ENCODE results near the gene CYP19A1. TPM values are rescaled to one million over a fixed set of nuclear protein-coding genes. Genes with fewer than 3 reads are reported as not detected.

CYP19A1 gene
- total RNA-seq, 1 experiment from 2014 or later = 0.94 TPM

- ChIA-PET POLR2A (ENCODE audit: unreplicated experiment) (no interaction called here), CTCF (interaction anchor here (0.6 kb wide), 1 partner anchor 143 kb away, joined by 3 read pairs; no protein-coding TSS in a partner anchor)
- intact Hi-C loops (cut with micrococcal nuclease; ENCODE audit: unreplicated experiment) = no loop called here
- Histone ChIP-seq H3K27ac (no peak overlapping the region), H3K36me3 (ENCODE audit: low read depth) (no peaks in the 10 kb centered on the region), H3K9me2 (ENCODE audit: insufficient read depth) (no peaks in the 10 kb centered on the region), H3K27me3 (ENCODE audit: insufficient read depth, low read depth) (peaks cover 22% of the 10 kb centered on the region), H2AFZ (no peak overlapping the region), H4K20me1 (ENCODE audit: insufficient read depth) (no peaks in the 10 kb centered on the region), H3K4me2 (no peak overlapping the region), H3K4me1 (replicated peaks; ENCODE audit: insufficient read depth) (no peaks in the 10 kb centered on the region), H3F3A (ENCODE audit: insufficient read depth, low read depth) (no peaks in the 10 kb centered on the region), H3K9me3 (ENCODE audit: insufficient read depth, low read depth) (no peaks in the 10 kb centered on the region), H3K4me3 (no peak overlapping the region), H3K79me2 (ENCODE audit: low read depth) (no peaks in the 10 kb centered on the region)
- BruUV-seq (replicated peaks) = no TSS peak
- TF ChIP-seq CTCF (conservative IDR thresholded peaks at IDR 0.05) = no peak
- TF ChIP-seq EZH2 (IDR thresholded peaks at IDR 0.05; ENCODE audit: low read depth) = no peak
- DNase-seq = no peak
These were observed 155.3 kb downstream of the CYP19A1 start for GRCh38 chr15:51183076-51183475.

- Histone ChIP-seq H3K27ac (no peak overlapping the region), H4K20me1 (ENCODE audit: insufficient read depth) (no peaks in the 10 kb centered on the region), H2AFZ (no peak overlapping the region), H3K4me1 (replicated peaks; ENCODE audit: insufficient read depth) (no peaks in the 10 kb centered on the region), H3K27me3 (ENCODE audit: insufficient read depth, low read depth) (peaks cover 22% of the 10 kb centered on the region), H3F3A (ENCODE audit: insufficient read depth, low read depth) (no peaks in the 10 kb centered on the region), H3K36me3 (ENCODE audit: low read depth) (no peaks in the 10 kb centered on the region), H3K79me2 (ENCODE audit: low read depth) (no peaks in the 10 kb centered on the region), H3K4me2 (no peak overlapping the region), H3K4me3 (no peak overlapping the region), H3K9me3 (ENCODE audit: insufficient read depth, low read depth) (no peaks in the 10 kb centered on the region), H3K9me2 (ENCODE audit: insufficient read depth) (no peaks in the 10 kb centered on the region)
- no TSS peak for BruUV-seq (replicated peaks)
- TF ChIP-seq CTCF (conservative IDR thresholded peaks at IDR 0.05) (no peak), EZH2 (IDR thresholded peaks at IDR 0.05; ENCODE audit: low read depth) (no peak)
- ChIA-PET POLR2A (ENCODE audit: unreplicated experiment) (no interaction called here), CTCF (no interaction called here)
- intact Hi-C loops (cut with micrococcal nuclease; ENCODE audit: unreplicated experiment) = no loop called here
- no peak for DNase-seq
These were observed 156.5 kb downstream of the CYP19A1 start for GRCh38 chr15:51181905-51182304.

- Histone ChIP-seq H3K36me3 (ENCODE audit: low read depth) (no peaks in the 10 kb centered on the region), H3K27ac (no peak overlapping the region), H3K9me2 (ENCODE audit: insufficient read depth) (no peaks in the 10 kb centered on the region), H3K9me3 (ENCODE audit: insufficient read depth, low read depth) (no peaks in the 10 kb centered on the region), H3F3A (ENCODE audit: insufficient read depth, low read depth) (no peaks in the 10 kb centered on the region), H3K4me2 (no peak overlapping the region), H3K27me3 (ENCODE audit: insufficient read depth, low read depth) (peaks cover 22% of the 10 kb centered on the region), H2AFZ (no peak overlapping the region), H4K20me1 (ENCODE audit: insufficient read depth) (no peaks in the 10 kb centered on the region), H3K4me1 (replicated peaks; ENCODE audit: insufficient read depth) (no peaks in the 10 kb centered on the region), H3K4me3 (no peak overlapping the region), H3K79me2 (ENCODE audit: low read depth) (no peaks in the 10 kb centered on the region)
- TF ChIP-seq CTCF (conservative IDR thresholded peaks at IDR 0.05) = no peak
- no peak for TF ChIP-seq EZH2 (IDR thresholded peaks at IDR 0.05; ENCODE audit: low read depth)
- DNase-seq = no peak
- CTCF ChIA-PET = no interaction called here
- no TSS peak for BruUV-seq (replicated peaks)
- intact Hi-C loops (cut with micrococcal nuclease; ENCODE audit: unreplicated experiment) = no loop called here
- POLR2A ChIA-PET (ENCODE audit: unreplicated experiment) = no interaction called here
These were observed 157.2 kb downstream of the CYP19A1 start for GRCh38 chr15:51181221-51181620.

Data from PC-9 (cell line).